Measurements from ENCODE around the gene OR2L5. TPM values are rescaled to one million over a fixed set of nuclear protein-coding genes. Genes with fewer than 3 reads are reported as not detected.

Gene OR2L5
- total RNA-seq: not detected
- polyA plus RNA-seq: not detected

DNA sequence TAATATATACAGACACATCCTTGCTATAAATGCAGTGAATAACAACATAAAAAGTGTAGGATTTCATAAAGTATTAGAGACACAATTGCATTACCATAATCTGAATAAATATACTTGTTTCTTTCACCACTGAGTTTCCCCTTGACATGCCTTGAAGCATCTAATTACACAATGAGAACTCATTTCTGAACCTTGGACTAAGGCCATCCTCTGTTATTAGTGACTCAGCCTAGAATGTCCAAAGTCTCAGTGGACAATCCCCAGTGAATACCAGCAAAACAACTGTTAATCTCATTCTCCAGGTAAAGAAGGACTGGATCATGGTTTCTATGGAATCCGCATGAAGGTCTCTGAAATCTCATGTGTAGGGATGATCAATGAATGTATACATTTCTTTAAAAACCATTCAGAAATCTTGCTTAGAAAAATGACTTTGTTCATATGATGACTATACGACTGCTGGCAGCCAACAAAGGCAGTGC, at the start of gene OR2L5:
Gene OR2L5, plus strand, starts transcription at position 432 of the 482 bp plus-strand sequence. CDS start 8,288 bp downstream, outside the sequence.
- Histone ChIP-seq H3K9me3 (ENCODE audit: control insufficient read depth in 2 of 2, low read length in 2 of 2) (peaks cover 0 to 7% of the 10 kb centered on the region in 2 experiments), H3K4me3 (ENCODE audit: low read depth, low read length) (no peak within 1 kb of the TSS), H3K4me1 (ENCODE audit: control insufficient read depth, insufficient read depth, low read length, poor library complexity, severe bottlenecking) (no peaks in the 10 kb centered on the region), H3K36me3 (ENCODE audit: control insufficient read depth, insufficient read depth, low read length) (no peaks in the 10 kb centered on the region), H3K27me3 (ENCODE audit: control insufficient read depth, insufficient read depth, low read length) (no peaks in the 10 kb centered on the region), H3K27ac (ENCODE audit: insufficient read depth, low read length, poor library complexity, severe bottlenecking) (no peak within 1 kb of the TSS)
- Mint-ChIP-seq H3K9me3 (peaks cover 0 to 32% (median 10%) of the 10 kb centered on the region in 7 donors), H3K36me3 (no peaks in the 10 kb centered on the region), H3K4me3 (no peak within 1 kb of the TSS), H3K4me1 (no peaks in the 10 kb centered on the region), H3K27me3 (no peaks in the 10 kb centered on the region), H3K27ac (no peak within 1 kb of the TSS)
- DNase-seq: no peak
- ATAC-seq (ENCODE audit: low read depth in 2 of 2): no peak

DNA sequence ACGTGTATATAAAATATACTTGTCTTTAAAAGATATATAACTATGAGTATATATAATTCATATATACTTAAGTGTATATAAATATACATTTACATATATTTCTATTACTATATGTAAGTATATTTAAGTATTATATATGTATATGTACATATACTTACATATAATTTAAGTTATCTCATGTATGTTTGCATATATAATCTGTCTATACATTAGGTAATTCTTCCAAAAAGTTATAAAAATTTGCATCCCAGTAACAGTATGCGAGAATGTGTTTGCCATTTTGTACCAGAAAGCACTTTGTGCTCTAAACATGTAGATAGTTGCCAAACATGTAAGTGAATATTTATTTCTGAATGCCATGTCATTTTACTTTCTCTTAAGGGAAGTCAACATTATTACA, 48.5 kb upstream of the OR2L5 start, which contains the start of gene OR2AK2:
Gene OR2AK2, plus strand, starts transcription at position 301 of the 400 bp plus-strand sequence. CDS start 144 bp downstream, outside the sequence.
- Histone ChIP-seq H3K36me3 (ENCODE audit: control insufficient read depth, insufficient read depth, low read length) (no peaks in the 10 kb centered on the region), H3K27ac (ENCODE audit: insufficient read depth, low read length, poor library complexity, severe bottlenecking) (no peak within 1 kb of the TSS), H3K4me1 (ENCODE audit: control insufficient read depth, insufficient read depth, low read length, poor library complexity, severe bottlenecking) (no peaks in the 10 kb centered on the region), H3K4me3 (ENCODE audit: low read depth, low read length) (no peak within 1 kb of the TSS), H3K27me3 (ENCODE audit: control insufficient read depth, insufficient read depth, low read length) (no peaks in the 10 kb centered on the region), H3K9me3 (ENCODE audit: control insufficient read depth in 2 of 2, low read length in 2 of 2) (no peaks in the 10 kb centered on the region)
- peaks cover 0 to 8% (median 5%) of the 10 kb centered on the region in 7 donors for H3K9me3 Mint-ChIP-seq
- no peak within 1 kb of the TSS for H3K27ac Mint-ChIP-seq
- H3K4me1 Mint-ChIP-seq: peaks cover 0 to 2% (median 0%) of the 10 kb centered on the region in 4 donors
- no peak for ATAC-seq (ENCODE audit: low read depth in 2 of 2)
- DNase-seq: no peak
- H3K36me3 Mint-ChIP-seq: no peaks in the 10 kb centered on the region
- H3K4me3 Mint-ChIP-seq: no peak within 1 kb of the TSS
- H3K27me3 Mint-ChIP-seq: no peaks in the 10 kb centered on the region

DNA sequence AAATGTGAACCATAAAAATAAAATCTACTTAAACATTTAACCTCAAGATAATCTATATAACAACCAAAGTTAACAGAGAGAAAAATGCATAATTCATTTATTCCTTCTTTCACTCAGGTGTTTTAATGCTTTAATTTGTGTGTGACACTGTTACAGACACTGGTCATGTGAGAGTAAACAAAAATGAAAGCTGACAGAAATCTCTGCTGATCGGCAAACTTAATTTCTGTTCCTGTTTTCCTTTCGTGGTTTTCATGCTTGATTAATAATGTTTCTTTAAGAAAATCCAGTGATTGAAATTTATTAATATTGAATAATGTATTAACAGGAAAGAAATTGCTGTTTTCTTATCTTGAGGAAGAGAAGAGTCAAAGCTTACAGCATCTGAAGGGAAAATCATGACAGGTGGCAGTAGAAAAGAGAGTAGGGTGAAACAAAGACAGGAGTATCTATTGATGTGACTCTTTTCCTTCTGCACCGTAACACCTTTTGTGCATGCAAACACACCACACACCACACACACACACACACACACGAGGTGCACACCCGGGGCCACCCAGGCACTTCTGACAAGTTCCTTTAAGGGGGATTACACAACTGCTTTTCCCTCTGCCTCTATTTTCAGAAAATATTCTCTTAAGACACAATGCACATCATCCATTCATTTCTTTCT, 46.8 kb upstream of the OR2L5 start:
- no peaks in the 10 kb centered on the region for H3K4me1 ChIP-seq (ENCODE audit: control insufficient read depth, insufficient read depth, low read length, poor library complexity, severe bottlenecking)
- DNase-seq: no peak
- no peaks in the 10 kb centered on the region for H3K36me3 ChIP-seq (ENCODE audit: control insufficient read depth, insufficient read depth, low read length)
- H3K4me1 Mint-ChIP-seq: peaks cover 0 to 2% (median 0%) of the 10 kb centered on the region in 4 donors
- no peaks in the 10 kb centered on the region for H3K27me3 Mint-ChIP-seq
- H3K27me3 ChIP-seq (ENCODE audit: control insufficient read depth, insufficient read depth, low read length): no peaks in the 10 kb centered on the region
- H3K36me3 Mint-ChIP-seq: no peaks in the 10 kb centered on the region
- H3K4me3 ChIP-seq (ENCODE audit: low read depth, low read length): no peak overlapping the region
- H3K27ac ChIP-seq (ENCODE audit: insufficient read depth, low read length, poor library complexity, severe bottlenecking): no peak overlapping the region
- H3K4me3 Mint-ChIP-seq: no peak overlapping the region
- no peaks in the 10 kb centered on the region for H3K9me3 ChIP-seq (ENCODE audit: control insufficient read depth in 2 of 2, low read length in 2 of 2)
- no peak for ATAC-seq (ENCODE audit: low read depth in 2 of 2)
- peaks cover 0 to 6% (median 2%) of the 10 kb centered on the region in 7 donors for H3K9me3 Mint-ChIP-seq
- no peak overlapping the region for H3K27ac Mint-ChIP-seq

GRCh38 chr1:247992986-247993385, 20.5 kb upstream of the OR2L5 start:
- H3K4me3 Mint-ChIP-seq: no peak overlapping the region
- H3K27ac Mint-ChIP-seq: no peak overlapping the region
- Histone ChIP-seq H3K9me3 (ENCODE audit: control insufficient read depth in 2 of 2, low read length in 2 of 2) (peaks cover 0 to 3% of the 10 kb centered on the region in 2 experiments), H3K27me3 (ENCODE audit: control insufficient read depth, insufficient read depth, low read length) (no peaks in the 10 kb centered on the region), H3K4me3 (ENCODE audit: low read depth, low read length) (no peak overlapping the region), H3K4me1 (ENCODE audit: control insufficient read depth, insufficient read depth, low read length, poor library complexity, severe bottlenecking) (no peaks in the 10 kb centered on the region), H3K27ac (ENCODE audit: insufficient read depth, low read length, poor library complexity, severe bottlenecking) (no peak overlapping the region), H3K36me3 (ENCODE audit: control insufficient read depth, insufficient read depth, low read length) (no peaks in the 10 kb centered on the region)
- H3K4me1 Mint-ChIP-seq: no peaks in the 10 kb centered on the region
- peaks cover under 1 to 10% (median 4%) of the 10 kb centered on the region in 7 donors for H3K9me3 Mint-ChIP-seq
- no peaks in the 10 kb centered on the region for H3K27me3 Mint-ChIP-seq
- ATAC-seq (ENCODE audit: low read depth in 2 of 2) (no peak), DNase-seq (no peak)
- no peaks in the 10 kb centered on the region for H3K36me3 Mint-ChIP-seq

DNA sequence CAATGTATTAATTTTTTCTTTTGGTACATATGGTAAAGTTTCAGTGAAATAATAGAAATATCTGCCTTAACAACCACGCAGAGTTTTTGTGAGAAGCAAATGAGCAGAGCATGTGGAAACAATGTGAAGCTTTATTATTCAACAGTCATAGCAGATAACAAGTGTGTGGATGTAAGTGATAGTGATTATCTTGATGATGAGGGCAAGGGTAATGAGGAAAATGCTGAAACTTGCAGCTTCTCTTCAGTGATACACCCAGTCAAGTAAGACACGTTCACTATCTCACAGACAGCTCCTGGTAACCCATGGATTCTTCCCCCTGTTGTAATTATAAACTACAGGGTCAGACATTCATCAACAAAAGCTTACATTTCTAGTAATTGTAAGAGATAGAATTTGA, 14.6 kb upstream of the OR2L5 start:
- no peak for ATAC-seq (ENCODE audit: low read depth in 2 of 2)
- Mint-ChIP-seq H3K9me3 (peaks cover 2 to 9% (median 4%) of the 10 kb centered on the region in 7 donors), H3K4me3 (no peak overlapping the region)

GRCh38 chr1:248000169-248000568, 13.3 kb upstream of the OR2L5 start:
- Mint-ChIP-seq H3K4me1 (no peaks in the 10 kb centered on the region), H3K4me3 (no peak overlapping the region), H3K27ac (no peak overlapping the region), H3K36me3 (no peaks in the 10 kb centered on the region), H3K27me3 (no peaks in the 10 kb centered on the region), H3K9me3 (peaks cover 0 to 9% (median 3%) of the 10 kb centered on the region in 7 donors)
- Histone ChIP-seq H3K4me3 (ENCODE audit: low read depth, low read length) (no peak overlapping the region), H3K27ac (ENCODE audit: insufficient read depth, low read length, poor library complexity, severe bottlenecking) (no peak overlapping the region), H3K4me1 (ENCODE audit: control insufficient read depth, insufficient read depth, low read length, poor library complexity, severe bottlenecking) (no peaks in the 10 kb centered on the region), H3K27me3 (ENCODE audit: control insufficient read depth, insufficient read depth, low read length) (no peaks in the 10 kb centered on the region), H3K9me3 (ENCODE audit: control insufficient read depth in 2 of 2, low read length in 2 of 2) (no peaks in the 10 kb centered on the region), H3K36me3 (ENCODE audit: control insufficient read depth, insufficient read depth, low read length) (no peaks in the 10 kb centered on the region)
- DNase-seq: no peak
- no peak for ATAC-seq (ENCODE audit: low read depth in 2 of 2)

More for the DNA sequence above, 14.6 kb upstream of the OR2L5 start:
- Histone ChIP-seq H3K9me3 (ENCODE audit: control insufficient read depth in 2 of 2, low read length in 2 of 2) (peaks cover 0 to 1% of the 10 kb centered on the region in 2 experiments), H3K36me3 (ENCODE audit: control insufficient read depth, insufficient read depth, low read length) (no peaks in the 10 kb centered on the region), H3K4me1 (ENCODE audit: control insufficient read depth, insufficient read depth, low read length, poor library complexity, severe bottlenecking) (no peaks in the 10 kb centered on the region), H3K4me3 (ENCODE audit: low read depth, low read length) (no peak overlapping the region), H3K27me3 (ENCODE audit: control insufficient read depth, insufficient read depth, low read length) (no peaks in the 10 kb centered on the region), H3K27ac (ENCODE audit: insufficient read depth, low read length, poor library complexity, severe bottlenecking) (no peak overlapping the region)
- Mint-ChIP-seq H3K27ac (no peak overlapping the region), H3K36me3 (no peaks in the 10 kb centered on the region), H3K27me3 (no peaks in the 10 kb centered on the region), H3K4me1 (no peaks in the 10 kb centered on the region)
- DNase-seq: no peak

DNA sequence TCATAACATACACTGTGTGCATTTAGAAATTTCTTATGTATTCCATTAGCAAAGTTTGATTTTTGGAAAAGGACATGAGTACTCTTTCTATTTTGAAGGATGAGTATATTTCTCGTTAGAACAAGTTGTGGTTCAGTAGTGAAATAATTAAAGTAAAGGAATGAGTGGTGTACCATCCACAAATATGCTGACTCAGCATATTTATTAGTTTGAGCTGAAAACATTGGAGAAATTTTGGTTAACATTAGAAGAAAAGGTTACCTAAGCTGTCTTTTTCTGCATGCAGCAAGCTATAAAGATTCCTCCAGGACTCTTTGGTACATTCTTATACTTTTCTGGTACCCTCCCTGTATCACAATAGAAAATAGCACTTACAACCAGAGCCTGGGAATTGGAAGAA, 5.7 kb upstream of the OR2L5 start:
- Histone ChIP-seq H3K36me3 (ENCODE audit: control insufficient read depth, insufficient read depth, low read length) (no peaks in the 10 kb centered on the region), H3K27ac (ENCODE audit: insufficient read depth, low read length, poor library complexity, severe bottlenecking) (no peak overlapping the region), H3K9me3 (ENCODE audit: control insufficient read depth in 2 of 2, low read length in 2 of 2) (peaks cover 4 to 7% of the 10 kb centered on the region in 2 experiments), H3K4me3 (ENCODE audit: low read depth, low read length) (no peak overlapping the region), H3K27me3 (ENCODE audit: control insufficient read depth, insufficient read depth, low read length) (no peaks in the 10 kb centered on the region), H3K4me1 (ENCODE audit: control insufficient read depth, insufficient read depth, low read length, poor library complexity, severe bottlenecking) (no peaks in the 10 kb centered on the region)
- Mint-ChIP-seq H3K27ac (no peak overlapping the region), H3K4me3 (no peak overlapping the region), H3K4me1 (no peaks in the 10 kb centered on the region), H3K9me3 (peaks cover 4 to 32% (median 8%) of the 10 kb centered on the region in 7 donors), H3K36me3 (no peaks in the 10 kb centered on the region), H3K27me3 (no peaks in the 10 kb centered on the region)
- ATAC-seq (ENCODE audit: low read depth in 2 of 2) (no peak), DNase-seq (no peak)

DNA sequence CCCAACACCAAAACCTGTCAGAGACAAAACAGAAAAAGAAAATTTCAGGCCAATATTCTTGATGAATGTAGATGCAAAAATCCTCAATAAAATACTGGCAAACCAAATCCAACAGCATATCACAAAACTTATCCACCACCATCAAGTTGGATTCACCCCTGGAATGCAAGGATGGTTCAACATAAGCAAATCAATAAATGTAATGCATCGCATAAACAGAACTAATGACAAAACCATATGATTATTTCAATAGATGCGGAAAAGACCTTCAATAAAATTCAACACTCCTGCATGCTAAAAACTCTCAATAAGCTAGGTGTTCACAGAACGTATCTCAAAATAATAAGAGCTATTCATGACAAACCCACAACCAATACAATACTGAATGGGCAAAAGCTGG, 3.8 kb upstream of the OR2L5 start:
- no peaks in the 10 kb centered on the region for H3K27me3 ChIP-seq (ENCODE audit: control insufficient read depth, insufficient read depth, low read length)
- H3K4me1 Mint-ChIP-seq: no peaks in the 10 kb centered on the region
- no peaks in the 10 kb centered on the region for H3K36me3 ChIP-seq (ENCODE audit: control insufficient read depth, insufficient read depth, low read length)
- no peak overlapping the region for H3K4me3 Mint-ChIP-seq
- no peak overlapping the region for H3K4me3 ChIP-seq (ENCODE audit: low read depth, low read length)
- H3K36me3 Mint-ChIP-seq: no peaks in the 10 kb centered on the region
- H3K27ac ChIP-seq (ENCODE audit: insufficient read depth, low read length, poor library complexity, severe bottlenecking): no peak overlapping the region
- H3K9me3 Mint-ChIP-seq: peaks cover 4 to 32% (median 6%) of the 10 kb centered on the region in 7 donors
- no peak overlapping the region for H3K27ac Mint-ChIP-seq
- no peaks in the 10 kb centered on the region for H3K27me3 Mint-ChIP-seq
- ATAC-seq (ENCODE audit: low read depth in 2 of 2): no peak
- no peaks in the 10 kb centered on the region for H3K4me1 ChIP-seq (ENCODE audit: control insufficient read depth, insufficient read depth, low read length, poor library complexity, severe bottlenecking)
- DNase-seq: no peak
- H3K9me3 ChIP-seq (ENCODE audit: control insufficient read depth in 2 of 2, low read length in 2 of 2): peaks cover 4 to 7% of the 10 kb centered on the region in 2 experiments

All from CD4-positive, CD25-positive, alpha-beta regulatory T cell (primary cell).